Tibial nerve (tissue), 4 donors: ENCODE measurements around the gene PSPN. TPM values are rescaled to one million over a fixed set of nuclear protein-coding genes. Genes with fewer than 3 reads are reported as not detected.

ENCODE experiments used
- DNase-seq, 2 donors: peaks; one replicate each; pipeline ENCODE4 v3.0.0-alpha.2; 2019; ENCODE audit warnings: low spot score in 2 of 2
- H3K27ac ChIP-seq, 4 donors: fragments of 200-600 bp; sonication (generic) in 3 of 4; one replicate each; pipeline ENCODE4 v1.5.1; 2017 to 2019; ENCODE audit warnings: mild to moderate bottlenecking in 1 of 4
- H3K27me3 ChIP-seq, 2 donors: fragments of 200-600 bp; sonication (generic) in 1 of 2; one replicate each; pipeline versions ENCODE4 v1.5.1 to v1.6.0; 2017 to 2019
- H3K36me3 ChIP-seq, 3 donors: fragments of 200-600 bp; sonication (generic); one replicate each; pipeline ENCODE4 v1.5.1; 2018 to 2019
- H3K4me1 ChIP-seq, 4 donors: fragments of 200-600 bp; sonication (generic) in 3 of 4; one replicate each; pipeline ENCODE4 v1.5.1; 2017 to 2019
- H3K4me3 ChIP-seq, 4 donors: fragments of 200-600 bp; sonication (generic) in 3 of 4; one replicate each; pipeline ENCODE4 v1.5.1; 2017 to 2019; ENCODE audit warnings: mild to moderate bottlenecking in 1 of 4, moderate library complexity in 1 of 4
- H3K9me3 ChIP-seq, 4 donors: fragments of 200-600 bp; sonication (generic) in 3 of 4; one replicate each; pipeline ENCODE4 v1.5.1; 2017 to 2019
- CTCF ChIP-seq, 5 experiments: fragments of 200-600 bp in 3 of 5; fragments of 450-650 bp in 2 of 5; sonication (generic) in 3 of 5; IDR thresholded peaks; one replicate each; pipeline ENCODE4 v1.5.1; 2016 to 2019; ENCODE audit warnings: antibody characterized with exemption in 5 of 5, mild to moderate bottlenecking in 3 of 5, moderate library complexity in 2 of 5
- EP300 ChIP-seq, 2 donors: sonication (generic); formaldehyde crosslinking; IDR thresholded peaks; one replicate each; pipeline ENCODE4 v1.6.1; 2017; ENCODE audit warnings: antibody characterized with exemption in 2 of 2, mild to moderate bottlenecking in 1 of 2
- POLR2A ChIP-seq, 2 donors: fragments of 450-650 bp; IDR thresholded peaks; one replicate each; pipeline ENCODE4 v1.6.1; 2017; ENCODE audit warnings: antibody characterized with exemption in 2 of 2, mild to moderate bottlenecking in 2 of 2, moderate library complexity in 2 of 2
- WGBS, 2 donors: methylation state at CpG; one replicate each; pipeline ENCODE4 v1.1.5; 2018; 5-methylcytosine and 5-hydroxymethylcytosine counted together
- total RNA-seq, 4 donors: library from RNA; depleted of rRNA; stranded (reverse); fragments of >200 nt; gene quantifications; one replicate each; pipeline ENCODE4 v1.1.0, GENCODE V29; 2016

The PSPN gene
- total RNA-seq, 4 donors from 2014 or later: under 0.01 to 4.3 (median 2.5) TPM

GRCh38 chr19:6412447-6413091 is 36.8 kb upstream of the PSPN start:
- TF ChIP-seq CTCF (IDR thresholded peaks at IDR 0.05): peak; percentile 32 to 51 (median 35)
- no peak for TF ChIP-seq EP300 (IDR thresholded peaks at IDR 0.05)
- no peak for TF ChIP-seq POLR2A (IDR thresholded peaks at IDR 0.05)
- H3K36me3 ChIP-seq: peaks cover 7 to 39% (median 30%) of the 10 kb centered on the region in 3 donors
- no peaks in the 10 kb centered on the region for H3K9me3 ChIP-seq
- H3K4me1 ChIP-seq: peaks cover 0 to 27% (median 11%) of the 10 kb centered on the region in 4 donors
- H3K4me3 ChIP-seq: no peak overlapping the region
- peak overlapping the region in 3 of 4 donors; percentile 46 to 84 (median 57) for H3K27ac ChIP-seq
- no peak for DNase-seq
- 39 to 40% methylated on average over 14 to 15 of the region's 15 CpGs for WGBS, 2 donors
- no peaks in the 10 kb centered on the region for H3K27me3 ChIP-seq

GRCh38 chr19:6412061-6412446 is 36.3 kb upstream of the PSPN start:
- Histone ChIP-seq H3K36me3 (peaks cover 7 to 34% (median 25%) of the 10 kb centered on the region in 3 donors), H3K9me3 (no peaks in the 10 kb centered on the region), H3K4me1 (peaks cover 0 to 26% (median 11%) of the 10 kb centered on the region in 4 donors), H3K4me3 (no peak overlapping the region), H3K27ac (peak overlapping the region in 1 of 4 donors; percentile 57), H3K27me3 (no peaks in the 10 kb centered on the region)
- no peak for DNase-seq
- TF ChIP-seq EP300 (IDR thresholded peaks at IDR 0.05) (no peak), CTCF (IDR thresholded peaks at IDR 0.05) (no peak), POLR2A (IDR thresholded peaks at IDR 0.05) (no peak)
- WGBS, 2 donors: 65 to 71% methylated on average over 12 of the region's 12 CpGs

GRCh38 chr19:6409346-6409745 is 33.6 kb upstream of the PSPN start:
- Histone ChIP-seq H3K9me3 (no peaks in the 10 kb centered on the region), H3K27me3 (no peaks in the 10 kb centered on the region), H3K27ac (no peak overlapping the region), H3K4me3 (no peak overlapping the region), H3K4me1 (peaks cover 0 to 18% (median 11%) of the 10 kb centered on the region in 4 donors), H3K36me3 (peaks cover 0 to 6% (median 0%) of the 10 kb centered on the region in 3 donors)
- 88 to 97% methylated on average over 6 of the region's 6 CpGs for WGBS, 2 donors
- TF ChIP-seq CTCF (IDR thresholded peaks at IDR 0.05) (no peak), EP300 (IDR thresholded peaks at IDR 0.05) (no peak)
- DNase-seq: no peak

GRCh38 chr19:6406401-6406800 is 30.7 kb upstream of the PSPN start:
- Histone ChIP-seq H3K4me3 (no peak overlapping the region), H3K27ac (no peak overlapping the region), H3K27me3 (no peaks in the 10 kb centered on the region), H3K9me3 (no peaks in the 10 kb centered on the region), H3K36me3 (no peaks in the 10 kb centered on the region), H3K4me1 (peaks cover 0 to 12% (median 4%) of the 10 kb centered on the region in 4 donors)
- WGBS, 2 donors: 84 to 85% methylated on average over 5 of the region's 5 CpGs
- TF ChIP-seq POLR2A (IDR thresholded peaks at IDR 0.05) (no peak), EP300 (IDR thresholded peaks at IDR 0.05) (no peak), CTCF (IDR thresholded peaks at IDR 0.05) (no peak)
- DNase-seq: no peak

- Histone ChIP-seq H3K27me3 (no peaks in the 10 kb centered on the region), H3K4me3 (no peak overlapping the region), H3K4me1 (peaks cover 0 to 12% (median 4%) of the 10 kb centered on the region in 4 donors), H3K27ac (peak overlapping the region in 3 of 4 donors; percentile 24 to 68 (median 63)), H3K9me3 (no peaks in the 10 kb centered on the region), H3K36me3 (no peaks in the 10 kb centered on the region)
- no peak for TF ChIP-seq EP300 (IDR thresholded peaks at IDR 0.05)
- TF ChIP-seq POLR2A (IDR thresholded peaks at IDR 0.05): no peak
- no peak for TF ChIP-seq CTCF (IDR thresholded peaks at IDR 0.05)
- 25 to 29% methylated on average over 21 to 22 of the region's 22 CpGs for WGBS, 2 donors
- DNase-seq: no peak
These were observed 27.3 kb upstream of the PSPN start for GRCh38 chr19:6402837-6403608.
